ENCODE measurements around the gene ADSS1. TPM values are rescaled to one million over a fixed set of nuclear protein-coding genes. Genes with fewer than 3 reads are reported as not detected.

ADSS1 gene
- total RNA-seq, 1 donor, result 4.8 TPM

DNA sequence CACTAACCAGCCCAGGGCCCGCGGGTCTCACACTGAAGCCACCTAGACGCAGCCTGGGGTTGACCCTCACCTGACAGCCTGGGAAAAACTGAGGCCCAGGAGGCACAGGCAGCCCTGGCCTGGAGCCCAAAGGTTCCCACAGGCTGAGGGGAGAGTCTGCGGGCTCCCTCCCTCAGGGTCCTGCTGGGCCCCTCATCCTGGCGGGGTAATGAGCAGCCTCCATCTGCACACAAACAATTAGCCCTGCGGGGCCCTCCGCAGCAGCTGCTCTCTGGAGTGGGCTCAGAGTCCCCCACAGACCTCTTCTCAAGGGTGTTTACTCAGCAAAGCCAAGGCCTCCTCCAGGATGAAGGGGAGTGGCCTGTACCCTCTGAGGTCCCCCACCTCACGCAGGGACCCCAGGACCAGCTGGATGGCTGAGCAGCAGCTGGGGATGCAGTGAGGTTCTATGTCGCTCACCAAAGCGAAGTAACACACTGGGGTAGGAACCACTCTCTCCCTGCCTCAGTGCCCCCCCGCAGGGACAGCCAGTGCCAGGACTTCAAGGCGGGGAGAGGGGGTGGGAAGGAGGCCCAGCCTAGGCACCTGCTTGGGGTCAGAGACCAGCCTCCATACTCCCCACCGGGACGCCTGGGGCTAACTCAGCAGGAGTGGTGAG lies 64.3 kb downstream of the ADSS1 start:
- TF ChIP-seq, protein P1, sequence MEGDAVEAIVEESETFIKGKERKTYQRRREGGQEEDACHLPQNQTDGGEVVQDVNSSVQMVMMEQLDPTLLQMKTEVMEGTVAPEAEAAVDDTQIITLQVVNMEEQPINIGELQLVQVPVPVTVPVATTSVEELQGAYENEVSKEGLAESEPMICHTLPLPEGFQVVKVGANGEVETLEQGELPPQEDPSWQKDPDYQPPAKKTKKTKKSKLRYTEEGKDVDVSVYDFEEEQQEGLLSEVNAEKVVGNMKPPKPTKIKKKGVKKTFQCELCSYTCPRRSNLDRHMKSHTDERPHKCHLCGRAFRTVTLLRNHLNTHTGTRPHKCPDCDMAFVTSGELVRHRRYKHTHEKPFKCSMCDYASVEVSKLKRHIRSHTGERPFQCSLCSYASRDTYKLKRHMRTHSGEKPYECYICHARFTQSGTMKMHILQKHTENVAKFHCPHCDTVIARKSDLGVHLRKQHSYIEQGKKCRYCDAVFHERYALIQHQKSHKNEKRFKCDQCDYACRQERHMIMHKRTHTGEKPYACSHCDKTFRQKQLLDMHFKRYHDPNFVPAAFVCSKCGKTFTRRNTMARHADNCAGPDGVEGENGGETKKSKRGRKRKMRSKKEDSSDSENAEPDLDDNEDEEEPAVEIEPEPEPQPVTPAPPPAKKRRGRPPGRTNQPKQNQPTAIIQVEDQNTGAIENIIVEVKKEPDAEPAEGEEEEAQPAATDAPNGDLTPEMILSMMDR (IDR thresholded peaks at IDR 0.05; ENCODE audit: insufficient read depth, low read length), result no peak
- no peak for DNase-seq (ENCODE audit: low read depth)
- H3K4me3 ChIP-seq (ENCODE audit: low read depth, low read length), result no peak overlapping the region

DNA sequence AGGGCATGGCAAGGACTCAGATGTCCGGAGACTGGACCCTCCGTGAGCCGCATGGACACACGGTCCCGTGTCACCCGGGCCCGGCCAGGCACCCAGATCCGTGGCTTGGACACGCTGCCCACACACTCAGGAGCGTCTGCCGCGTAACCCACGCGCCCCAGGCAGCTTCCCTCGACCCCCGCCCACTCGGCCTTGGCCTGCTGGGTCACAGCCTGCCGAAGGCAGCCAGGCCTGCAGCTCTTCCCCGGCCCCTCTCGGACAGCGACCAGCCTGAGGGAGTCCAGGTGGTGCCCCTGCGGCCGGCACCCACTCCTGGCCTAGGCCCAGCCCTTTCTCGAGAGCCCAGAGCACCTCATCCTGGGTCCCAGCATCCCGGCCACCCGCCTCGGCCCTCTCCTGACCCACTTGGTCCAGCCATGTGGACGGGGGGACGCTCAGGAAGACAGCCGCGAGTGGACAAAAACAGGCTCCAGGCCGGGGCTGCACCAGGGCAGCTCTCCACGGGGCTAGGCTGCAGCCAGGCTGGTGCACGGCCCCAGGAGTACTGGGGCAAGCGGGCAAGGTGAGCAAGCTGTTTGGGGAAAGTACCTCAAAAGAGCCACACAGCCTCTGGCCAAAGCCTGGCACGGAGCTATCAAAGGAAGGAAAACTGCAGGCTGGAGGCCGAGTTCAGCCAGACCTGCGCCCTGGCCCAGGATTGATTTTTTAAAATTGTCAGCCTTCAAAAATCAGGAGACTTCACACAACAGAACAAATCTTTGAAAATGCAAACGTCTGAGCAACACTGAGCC lies 65.0 kb downstream of the ADSS1 start:
- DNase-seq (ENCODE audit: low read depth), result no peak
- TF ChIP-seq, protein P1 (IDR thresholded peaks at IDR 0.05; ENCODE audit: insufficient read depth, low read length), result no peak
- H3K4me3 ChIP-seq (ENCODE audit: low read depth, low read length), result no peak overlapping the region

DNA sequence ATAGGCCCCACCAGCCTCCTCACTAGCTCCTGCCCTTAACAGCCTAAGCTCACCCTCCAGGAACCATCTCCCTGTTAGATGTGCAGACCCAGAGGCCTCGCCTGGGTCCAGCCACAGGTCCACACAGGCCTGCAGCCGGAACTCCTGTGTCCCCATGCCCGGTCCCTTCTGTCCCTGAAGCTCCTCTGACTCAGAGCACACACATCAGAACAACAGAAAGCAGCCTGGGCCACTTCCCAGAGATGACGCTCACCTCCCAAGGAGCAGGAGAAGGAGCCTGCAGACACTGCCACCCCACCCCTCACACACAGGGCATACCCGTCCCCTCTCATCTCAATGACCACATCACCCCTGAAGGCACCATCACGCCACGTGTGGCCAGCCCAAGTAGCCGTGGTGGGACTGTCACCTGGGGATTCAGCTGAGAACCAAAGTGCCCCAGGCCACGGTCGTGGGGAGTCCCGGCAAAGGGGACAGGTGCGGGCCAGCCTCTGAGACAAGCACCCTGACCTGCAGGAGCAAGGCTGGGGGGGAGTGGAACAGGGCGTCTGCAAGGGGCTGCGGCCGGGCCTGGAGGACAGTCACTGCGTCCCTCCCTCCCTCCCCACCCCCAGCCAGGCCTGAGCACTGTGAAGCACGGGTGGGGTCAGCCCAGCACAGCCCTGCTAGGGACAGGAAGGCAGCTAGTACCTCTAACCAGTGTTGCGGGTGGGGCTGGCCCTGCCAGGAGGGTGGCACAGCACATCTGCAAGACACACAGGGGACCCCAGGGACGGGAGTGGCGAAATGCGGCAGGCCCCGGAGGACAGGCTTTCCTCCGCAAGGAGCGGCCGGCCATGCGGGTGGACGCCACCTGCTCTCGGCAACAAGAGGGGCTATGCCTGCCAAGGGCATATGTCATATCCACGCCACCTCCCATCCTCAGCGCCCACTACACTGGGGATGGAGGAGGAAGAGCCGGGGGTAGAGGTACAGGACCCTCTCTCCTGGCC lies 66.0 kb downstream of the ADSS1 start:
- TF ChIP-seq, protein P1 (IDR thresholded peaks at IDR 0.05; ENCODE audit: insufficient read depth, low read length), result no peak
- H3K4me3 ChIP-seq (ENCODE audit: low read depth, low read length), result no peak overlapping the region
- no peak for DNase-seq (ENCODE audit: low read depth)

DNA sequence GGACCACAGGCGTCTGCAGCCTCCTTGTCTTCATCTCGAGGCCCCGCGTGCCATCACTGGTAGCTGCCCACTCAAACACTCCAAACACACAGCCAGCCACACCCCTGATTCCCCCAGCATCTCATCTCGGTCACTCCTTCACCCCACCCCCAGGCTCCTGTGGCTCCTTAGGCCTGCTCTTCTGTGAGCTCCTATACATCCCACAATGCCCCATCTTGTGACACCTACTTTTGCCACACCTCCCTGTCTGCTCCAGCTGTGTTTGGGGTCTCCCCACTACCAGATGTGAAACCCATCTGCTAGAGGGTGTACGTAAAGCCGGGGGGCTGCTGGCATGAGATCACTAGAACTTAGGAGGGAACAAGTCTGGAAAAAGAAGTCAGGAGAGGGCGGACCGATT lies 67.4 kb downstream of the ADSS1 start:
- TF ChIP-seq, protein P1 (IDR thresholded peaks at IDR 0.05; ENCODE audit: insufficient read depth, low read length), result no peak
- no peak overlapping the region for H3K4me3 ChIP-seq (ENCODE audit: low read depth, low read length)

DNA sequence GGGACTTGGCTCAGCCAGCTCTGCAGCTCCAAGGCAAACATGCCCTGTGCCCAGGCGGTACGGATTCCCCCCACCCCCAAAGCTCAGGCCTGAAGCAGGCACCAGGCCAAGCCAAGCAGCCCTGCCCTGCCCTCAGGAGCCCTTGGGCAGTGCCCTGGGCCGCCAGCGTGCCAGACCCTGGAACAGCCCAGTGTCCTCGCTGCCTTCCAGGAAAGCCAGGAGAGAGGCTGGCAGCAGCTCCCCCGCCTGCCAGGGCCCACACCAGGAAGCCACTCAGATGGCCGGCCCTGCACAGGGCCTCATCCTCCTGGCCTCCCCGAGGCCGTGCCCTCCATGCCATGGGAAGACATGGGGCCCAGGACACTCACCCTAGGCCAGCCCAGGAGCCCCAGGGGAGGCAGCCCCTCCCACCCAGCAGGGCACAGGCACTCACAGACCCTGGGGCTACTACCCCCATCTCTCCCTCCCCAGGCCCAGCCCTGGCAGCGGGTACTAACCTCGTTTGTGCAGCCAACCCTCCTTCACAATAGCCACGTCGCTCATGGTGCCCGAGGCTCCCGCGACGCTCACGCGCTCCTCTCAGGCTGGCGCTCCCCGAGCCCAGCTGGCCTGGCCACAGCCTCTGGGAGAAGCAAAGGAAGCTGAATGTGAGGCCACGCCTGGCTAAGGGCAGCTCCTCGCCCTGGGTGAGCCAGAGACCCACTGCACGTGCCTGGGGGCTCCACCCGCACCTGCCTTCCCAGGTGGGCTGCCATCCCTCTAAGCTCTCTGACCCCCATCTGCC lies 68.3 kb downstream of the ADSS1 start:
- TF ChIP-seq, protein P1 (IDR thresholded peaks at IDR 0.05; ENCODE audit: insufficient read depth, low read length), result no peak
- no peak overlapping the region for H3K4me3 ChIP-seq (ENCODE audit: low read depth, low read length)
- no peak for DNase-seq (ENCODE audit: low read depth)

More for the DNA sequence above, 67.4 kb downstream of the ADSS1 start:
- DNase-seq (ENCODE audit: low read depth), result no peak

Measured in fibroblast of the aortic adventitia (primary cell).